ENCODE data around the gene CNTNAP5. TPM values are rescaled to one million over a fixed set of nuclear protein-coding genes. Genes with fewer than 3 reads are reported as not detected.

Gene CNTNAP5
- total RNA-seq, 1 donor from 2014 or later = not detected

GRCh38 chr2:124213977-124214587, 189.0 kb downstream of the CNTNAP5 start:
- Mint-ChIP-seq H3K4me3 (ENCODE audit: unreplicated experiment) (no peak overlapping the region), H3K9me3 (ENCODE audit: unreplicated experiment) (peaks cover 45% of the 10 kb centered on the region), H3K27ac (ENCODE audit: unreplicated experiment) (no peak overlapping the region), H3K27me3 (ENCODE audit: unreplicated experiment) (no peaks in the 10 kb centered on the region), H3K36me3 (ENCODE audit: unreplicated experiment) (no peaks in the 10 kb centered on the region), H3K4me1 (ENCODE audit: unreplicated experiment) (no peaks in the 10 kb centered on the region)
- no peak for TF ChIP-seq CTCF (IDR thresholded peaks at IDR 0.05)
- no peak for DNase-seq (ENCODE audit: extremely low spot score, unreplicated experiment)

- Mint-ChIP-seq H3K9me3 (ENCODE audit: unreplicated experiment) (peaks cover 32% of the 10 kb centered on the region), H3K27ac (ENCODE audit: unreplicated experiment) (no peak overlapping the region), H3K36me3 (ENCODE audit: unreplicated experiment) (no peaks in the 10 kb centered on the region), H3K4me1 (ENCODE audit: unreplicated experiment) (no peaks in the 10 kb centered on the region), H3K27me3 (ENCODE audit: unreplicated experiment) (no peaks in the 10 kb centered on the region), H3K4me3 (ENCODE audit: unreplicated experiment) (no peak overlapping the region)
- DNase-seq (ENCODE audit: extremely low spot score, unreplicated experiment) = no peak
- no peak for TF ChIP-seq CTCF (IDR thresholded peaks at IDR 0.05)
Observed at GRCh38 chr2:124246170-124246569, 221.1 kb downstream of the CNTNAP5 start.

- DNase-seq (ENCODE audit: extremely low spot score, unreplicated experiment) = no peak
- Mint-ChIP-seq H3K27ac (ENCODE audit: unreplicated experiment) (no peak overlapping the region), H3K27me3 (ENCODE audit: unreplicated experiment) (no peaks in the 10 kb centered on the region), H3K4me1 (ENCODE audit: unreplicated experiment) (no peaks in the 10 kb centered on the region), H3K9me3 (ENCODE audit: unreplicated experiment) (peaks cover 19% of the 10 kb centered on the region), H3K36me3 (ENCODE audit: unreplicated experiment) (no peaks in the 10 kb centered on the region), H3K4me3 (ENCODE audit: unreplicated experiment) (no peak overlapping the region)
- TF ChIP-seq CTCF (IDR thresholded peaks at IDR 0.05) = no peak
Observed at GRCh38 chr2:124248386-124248785, 223.3 kb downstream of the CNTNAP5 start.

GRCh38 chr2:124250433-124250832, 225.3 kb downstream of the CNTNAP5 start:
- Mint-ChIP-seq H3K4me1 (ENCODE audit: unreplicated experiment) (no peaks in the 10 kb centered on the region), H3K4me3 (ENCODE audit: unreplicated experiment) (no peak overlapping the region), H3K27ac (ENCODE audit: unreplicated experiment) (no peak overlapping the region), H3K27me3 (ENCODE audit: unreplicated experiment) (no peaks in the 10 kb centered on the region), H3K36me3 (ENCODE audit: unreplicated experiment) (no peaks in the 10 kb centered on the region), H3K9me3 (ENCODE audit: unreplicated experiment) (peaks cover 19% of the 10 kb centered on the region)
- no peak for DNase-seq (ENCODE audit: extremely low spot score, unreplicated experiment)
- no peak for TF ChIP-seq CTCF (IDR thresholded peaks at IDR 0.05)

- no peak for TF ChIP-seq CTCF (IDR thresholded peaks at IDR 0.05)
- Mint-ChIP-seq H3K27me3 (ENCODE audit: unreplicated experiment) (no peaks in the 10 kb centered on the region), H3K4me3 (ENCODE audit: unreplicated experiment) (no peak overlapping the region), H3K27ac (ENCODE audit: unreplicated experiment) (no peak overlapping the region), H3K4me1 (ENCODE audit: unreplicated experiment) (no peaks in the 10 kb centered on the region), H3K36me3 (ENCODE audit: unreplicated experiment) (no peaks in the 10 kb centered on the region), H3K9me3 (ENCODE audit: unreplicated experiment) (peaks cover 26% of the 10 kb centered on the region)
- no peak for DNase-seq (ENCODE audit: extremely low spot score, unreplicated experiment)
Observed at GRCh38 chr2:124254621-124255020, 229.5 kb downstream of the CNTNAP5 start.
